G401.6 (cell line): ENCODE results near the gene ITM2B.

Source experiments
- FAIRE-seq: peaks from 2 replicates; lab custom pipeline; 2012; peaks lifted over from hg19 to GRCh38; lab: Jason Lieb, UNC

ITM2B gene

DNA sequence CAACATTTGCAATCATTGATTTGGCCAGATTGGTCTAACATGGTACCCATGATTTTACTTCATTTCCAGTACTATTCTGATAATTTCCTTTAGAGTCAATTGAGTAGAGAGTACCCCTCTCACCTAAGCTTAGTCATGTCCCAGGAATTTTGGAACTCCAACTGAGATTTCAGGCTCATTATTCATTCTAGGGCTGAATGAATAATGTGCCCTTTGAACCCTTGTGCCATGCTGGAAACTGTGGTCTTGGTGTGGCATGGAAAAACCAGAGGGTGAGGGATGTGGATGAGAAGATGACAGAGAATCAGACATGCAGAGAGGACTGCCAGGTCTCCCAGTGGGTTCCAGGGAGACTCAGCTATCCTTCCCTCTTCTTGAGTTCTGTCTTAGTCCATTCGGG, 30.2 kb downstream of the ITM2B start:
- no peak for FAIRE-seq

DNA sequence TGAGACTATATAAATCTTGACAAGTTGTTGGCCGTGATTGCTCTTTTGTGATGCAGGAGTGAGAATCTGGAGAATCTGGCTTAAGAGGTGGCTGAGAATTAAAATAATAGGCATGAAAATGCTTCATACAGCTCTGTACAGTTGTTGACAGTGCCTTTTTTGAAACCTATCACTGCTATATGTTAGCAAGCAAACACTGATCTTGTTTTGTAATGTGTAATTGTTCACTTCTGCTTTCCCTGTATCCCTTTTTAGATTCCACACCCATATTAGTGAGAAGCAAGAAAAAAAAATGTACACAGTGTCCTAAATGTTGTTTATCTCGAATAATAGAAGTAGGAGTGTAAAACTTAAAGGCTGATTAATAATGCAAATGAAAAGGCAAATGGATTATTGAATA, 31.1 kb downstream of the ITM2B start:
- FAIRE-seq: no peak

DNA sequence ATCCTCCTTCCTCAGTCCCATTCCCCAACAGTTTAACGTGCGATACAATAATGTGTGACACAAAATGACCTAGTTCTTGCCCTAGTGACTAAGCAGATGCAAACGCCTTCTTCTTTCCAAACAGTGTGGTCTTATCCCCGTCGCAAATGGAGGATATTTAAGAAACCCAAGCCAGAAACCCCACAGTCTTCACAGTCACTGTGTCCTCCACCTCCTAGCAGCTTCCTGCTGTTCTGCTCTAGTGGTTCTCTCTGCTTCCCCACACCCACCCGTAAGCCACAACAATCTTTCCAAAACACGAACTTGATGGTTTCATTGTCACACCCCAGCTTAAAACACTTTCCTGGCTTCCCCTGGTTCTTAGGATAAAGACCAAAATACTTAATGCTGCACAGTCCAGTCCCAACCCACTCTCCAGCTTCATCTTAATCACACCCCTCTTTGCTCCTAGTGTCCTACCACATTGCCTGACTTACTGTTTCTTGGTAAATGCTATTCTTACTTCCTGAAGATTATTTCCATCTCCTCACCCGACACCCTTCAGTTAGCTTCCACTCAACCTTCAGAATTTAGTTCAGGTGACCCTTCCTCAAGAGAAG, 32.3 kb downstream of the ITM2B start:
- no peak for FAIRE-seq

DNA sequence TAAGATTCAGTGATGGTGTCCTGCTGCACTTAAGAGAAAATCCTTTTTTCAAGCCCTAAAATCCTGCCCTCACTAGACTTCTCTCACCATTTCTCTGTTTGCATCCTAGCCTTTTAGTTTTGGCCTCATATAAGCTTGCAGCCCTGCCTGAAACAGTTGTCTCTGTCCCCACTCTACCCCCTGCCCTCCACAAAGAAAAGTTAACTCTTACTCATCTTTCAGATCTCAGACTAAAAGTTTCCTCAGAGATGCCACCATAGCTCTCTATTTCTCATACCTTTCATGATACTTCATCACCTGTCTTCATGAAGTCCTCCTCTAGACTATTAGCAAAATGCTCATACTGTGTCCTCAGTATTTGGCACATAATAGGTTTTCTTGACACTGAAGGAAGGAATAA, 33.1 kb downstream of the ITM2B start:
- FAIRE-seq: no peak

DNA sequence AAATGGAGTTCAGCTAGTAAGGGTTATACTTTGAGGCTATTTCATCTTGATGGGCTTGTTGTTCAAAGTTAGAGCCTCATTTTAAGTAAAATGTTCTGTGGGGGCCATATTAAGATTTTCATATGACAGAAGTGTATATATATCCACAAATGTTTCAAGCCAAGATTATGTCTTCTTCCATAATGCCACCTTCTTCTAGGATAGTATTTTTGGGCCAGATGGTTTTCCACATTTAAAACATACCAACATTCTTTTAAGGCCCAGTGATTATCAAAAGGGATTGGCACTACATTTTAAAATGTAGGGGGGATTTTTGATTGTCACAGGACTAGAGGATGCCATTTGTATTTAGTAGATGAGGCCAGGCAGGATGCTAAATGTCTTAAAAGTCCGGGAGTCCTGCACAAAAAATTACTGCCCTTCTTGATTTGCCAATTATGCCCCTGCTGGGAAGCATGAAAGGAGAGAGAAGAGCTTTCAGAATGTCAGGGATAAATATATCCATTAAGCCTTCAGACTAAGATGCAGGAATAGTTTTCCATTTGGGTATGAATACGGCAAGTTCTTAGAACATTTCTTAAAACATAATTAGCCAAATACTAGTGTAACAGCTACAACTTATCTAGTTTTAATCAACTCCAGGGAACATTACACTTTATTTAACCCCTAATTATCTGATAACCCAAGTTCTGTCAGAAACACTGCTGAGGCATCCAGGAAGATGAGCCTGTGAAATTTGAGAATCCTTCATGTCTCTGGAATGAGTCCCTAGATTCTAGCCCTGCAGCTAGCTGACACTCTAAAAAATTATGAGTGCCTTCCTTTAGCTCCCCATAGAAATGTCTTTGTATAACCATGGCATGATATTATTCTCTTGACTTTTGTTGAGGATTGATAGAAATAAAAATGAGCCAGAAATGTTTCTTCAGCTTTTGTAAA, 34.0 kb downstream of the ITM2B start:
- no peak for FAIRE-seq

DNA sequence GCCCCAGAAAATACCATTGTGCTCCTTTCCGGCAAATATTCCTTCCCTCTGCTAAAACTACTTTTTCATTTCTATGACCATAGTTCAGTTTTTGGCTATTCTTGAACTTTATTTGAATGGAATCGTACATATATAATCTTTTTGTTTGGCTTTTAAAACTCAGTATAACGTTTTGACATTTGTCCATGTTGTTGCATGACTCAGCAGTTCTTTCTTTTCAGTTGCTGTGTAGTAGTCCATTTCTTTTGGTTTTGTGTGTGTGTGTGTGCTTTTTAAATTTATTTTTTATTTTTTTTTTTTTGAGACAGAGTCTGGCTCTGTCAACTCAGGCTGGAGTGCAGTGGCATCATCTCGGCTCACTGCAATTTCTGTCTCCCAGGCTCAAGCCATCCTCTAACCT, 35.0 kb downstream of the ITM2B start:
- FAIRE-seq: no peak

DNA sequence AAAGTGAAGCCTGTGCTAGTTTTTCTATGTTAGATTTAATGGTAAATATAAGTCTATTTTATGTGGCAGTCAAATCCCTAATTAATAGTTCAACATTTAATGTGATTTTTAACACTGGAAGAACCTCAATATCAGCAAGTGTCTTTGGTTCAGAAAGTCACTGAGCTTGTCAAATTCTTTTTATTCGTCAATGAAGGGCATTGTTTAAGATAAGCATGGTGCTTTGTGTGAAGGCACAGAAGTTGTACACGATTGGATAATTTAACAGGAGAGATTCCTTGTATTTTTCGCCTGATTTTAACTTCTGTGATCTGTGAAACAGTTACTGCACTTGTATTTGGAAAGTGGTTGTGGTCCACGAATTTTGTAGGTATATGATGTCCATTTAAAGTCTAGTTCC, 40.3 kb downstream of the ITM2B start:
- no peak for FAIRE-seq

DNA sequence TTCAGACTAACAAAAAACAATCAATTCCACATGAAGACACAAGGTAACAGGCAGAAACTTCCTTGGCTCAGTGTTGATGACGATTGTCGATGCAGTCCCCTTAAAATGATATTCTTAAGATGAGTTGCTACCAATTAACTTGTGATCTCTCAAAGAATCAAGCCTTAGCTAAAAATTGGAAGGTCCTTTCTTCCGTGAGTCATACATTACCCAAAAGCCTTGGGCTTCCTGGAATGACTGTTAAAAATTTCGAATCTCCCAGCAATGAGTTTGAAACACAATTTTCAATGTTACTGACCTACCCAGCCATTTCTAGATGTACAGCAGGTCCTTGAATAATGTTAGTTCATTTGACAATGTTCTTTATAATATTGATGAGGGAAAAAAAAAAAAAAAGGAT, 42.5 kb downstream of the ITM2B start:
- FAIRE-seq: no peak

DNA sequence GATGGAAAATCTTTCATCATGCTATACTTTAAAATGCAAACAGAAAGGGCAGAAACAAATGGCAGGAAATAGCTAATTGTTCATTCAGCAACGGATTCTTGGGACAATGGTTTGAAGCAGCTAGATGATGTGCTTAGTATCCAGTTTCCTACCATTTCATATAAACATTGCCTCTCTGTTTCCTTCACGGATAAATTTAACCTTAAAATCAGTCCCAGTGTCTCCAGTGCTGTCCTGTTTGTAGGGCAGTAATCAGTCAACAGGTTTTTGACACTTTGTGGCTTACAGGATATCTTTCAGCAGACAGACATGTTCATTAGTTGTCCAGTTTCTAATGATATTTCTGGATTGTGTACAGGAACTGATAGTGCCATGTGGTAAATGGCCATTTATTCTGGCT, 45.8 kb downstream of the ITM2B start:
- FAIRE-seq: no peak

DNA sequence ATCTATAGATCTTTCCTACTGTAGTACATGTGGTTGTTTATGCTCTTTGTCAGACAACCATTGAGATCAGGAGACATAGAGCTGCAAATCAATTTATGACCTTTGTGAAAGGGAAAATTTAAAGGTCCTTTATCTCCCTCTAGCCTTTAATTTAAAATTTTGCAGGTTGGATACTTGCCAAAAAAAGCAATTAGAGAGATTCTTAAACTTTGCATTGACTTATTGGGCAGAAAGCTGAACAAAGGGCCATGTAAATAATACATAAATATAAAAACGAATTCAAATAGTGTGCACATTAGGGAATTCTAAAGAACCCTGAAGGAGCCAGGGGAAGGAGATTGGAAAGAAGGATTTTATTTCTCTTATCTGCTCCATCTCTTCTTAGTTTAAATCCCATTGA, 48.5 kb downstream of the ITM2B start:
- no peak for FAIRE-seq

DNA sequence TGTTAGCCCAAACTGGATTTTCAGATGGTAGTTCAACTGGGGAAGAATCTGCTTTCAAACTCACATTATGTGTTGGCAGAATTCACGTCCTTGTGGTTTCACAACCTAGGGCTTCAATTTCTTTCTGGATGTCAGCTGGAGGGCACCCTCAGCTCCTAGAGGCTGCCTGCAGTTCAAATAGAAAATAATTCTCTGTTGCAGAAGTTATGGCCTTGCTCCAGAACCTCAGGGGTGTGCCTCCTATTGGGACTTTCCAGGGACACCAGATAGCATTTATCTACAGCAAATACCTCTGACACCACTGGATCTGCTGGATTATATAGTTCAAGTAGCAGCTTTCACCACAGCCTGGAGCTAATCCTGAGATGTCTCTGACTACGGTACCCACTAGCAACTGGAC, 58.7 kb downstream of the ITM2B start:
- no peak for FAIRE-seq

DNA sequence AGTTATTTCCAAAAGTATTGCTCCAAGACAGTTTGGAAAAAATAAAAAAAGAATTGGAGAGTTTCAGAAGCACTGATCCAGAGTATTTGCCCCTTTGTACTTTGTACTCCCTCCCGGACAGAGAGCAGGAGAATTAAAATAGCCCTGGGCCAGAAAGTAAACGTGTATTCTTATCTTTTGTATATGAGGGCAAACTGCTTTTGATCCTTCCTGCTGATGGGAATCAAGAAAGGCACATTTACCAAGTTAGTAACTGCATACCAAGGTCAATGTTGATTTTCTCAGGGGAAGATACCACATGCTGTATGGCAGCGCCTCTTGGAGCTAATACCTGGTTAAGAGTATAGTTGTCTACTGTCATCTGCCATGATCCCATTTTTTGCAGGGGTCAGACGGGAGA, 59.6 kb downstream of the ITM2B start:
- no peak for FAIRE-seq

DNA sequence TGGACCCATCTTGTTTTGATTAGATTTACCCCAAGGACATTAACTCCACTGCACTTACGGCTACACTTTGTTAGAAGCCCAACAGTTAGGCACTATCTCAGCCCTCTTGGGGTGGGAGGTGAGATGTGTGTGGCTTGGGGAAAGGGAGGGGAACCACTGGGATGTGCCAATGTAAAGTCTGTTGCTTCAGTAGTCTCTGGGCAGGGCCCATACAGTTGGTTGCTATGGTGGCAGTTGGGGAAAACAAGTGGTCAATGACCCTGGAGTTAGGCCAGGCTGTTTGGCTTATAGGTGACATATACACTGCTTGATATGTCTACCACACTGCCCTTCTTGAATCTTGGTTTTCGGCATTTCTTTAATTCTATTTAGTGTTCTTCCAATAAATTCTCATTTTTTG, 61.6 kb downstream of the ITM2B start:
- no peak for FAIRE-seq

DNA sequence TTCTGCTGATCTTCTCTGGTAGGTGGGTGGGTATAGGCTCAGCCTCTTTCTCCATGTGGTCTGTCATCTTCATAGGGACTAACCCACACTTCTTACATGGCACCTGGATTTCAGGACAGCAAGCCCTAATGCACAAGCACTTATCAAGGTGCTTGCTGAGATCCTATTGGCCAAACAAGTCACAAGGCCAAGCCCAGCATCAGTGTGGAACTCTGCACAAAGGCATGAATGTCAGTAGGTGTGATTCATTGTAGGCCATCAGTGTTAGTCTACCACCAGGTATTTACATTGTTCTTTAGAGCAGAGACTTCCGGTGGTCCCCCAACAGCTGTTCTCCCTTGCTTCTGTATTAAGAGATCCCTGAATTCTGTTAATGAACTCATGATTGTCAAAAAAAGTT, 62.3 kb downstream of the ITM2B start:
- FAIRE-seq: no peak

DNA sequence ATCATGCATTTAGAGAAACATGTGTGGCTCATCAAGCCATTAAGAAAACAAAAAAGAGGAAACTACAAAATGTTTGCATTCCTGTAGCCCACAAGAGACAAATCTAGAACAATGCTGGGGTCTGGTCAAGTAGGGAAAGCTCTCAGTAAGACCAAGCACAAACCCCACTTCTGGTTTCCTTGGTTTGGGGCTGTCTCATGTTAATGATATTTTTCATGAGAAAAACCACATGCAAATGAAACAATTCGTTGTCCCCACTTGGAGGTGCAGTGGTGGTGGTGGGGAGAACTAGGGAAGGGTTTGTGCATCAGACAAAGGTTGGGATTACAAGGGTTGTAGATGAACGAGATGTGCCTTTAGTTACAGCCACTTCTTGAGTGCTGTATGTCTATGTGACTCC, 63.5 kb downstream of the ITM2B start:
- no peak for FAIRE-seq

DNA sequence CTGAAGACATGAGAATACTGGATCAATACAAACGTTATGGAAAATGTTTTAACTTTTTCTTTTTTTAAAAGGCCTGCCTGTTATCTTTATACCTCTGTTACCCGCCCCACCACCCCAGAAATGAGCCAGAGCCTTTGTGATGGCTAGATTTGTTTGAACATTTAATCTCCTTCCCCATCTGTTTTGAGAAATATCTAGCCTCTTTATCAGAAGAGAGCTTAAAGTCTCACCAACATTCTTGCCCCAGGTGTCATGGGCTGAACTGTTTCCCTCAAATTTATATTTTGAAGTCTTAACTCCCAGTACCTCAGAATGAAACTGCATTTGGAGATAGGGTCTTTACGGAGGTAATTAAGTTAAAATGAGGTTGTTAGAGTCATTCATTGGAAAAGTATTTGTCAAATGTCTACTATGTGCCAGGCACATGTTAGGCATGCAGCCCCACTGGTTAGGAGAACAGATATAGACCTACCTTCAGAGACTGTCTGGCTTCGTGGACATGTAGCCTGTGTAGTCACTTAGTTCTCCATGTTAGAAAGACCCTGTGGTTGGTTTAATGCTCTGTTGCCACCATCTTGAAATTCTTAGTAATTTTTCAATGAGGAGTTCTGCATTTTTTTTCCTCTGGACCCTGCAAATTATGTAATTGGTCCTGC, 64.3 kb downstream of the ITM2B start:
- FAIRE-seq: no peak

DNA sequence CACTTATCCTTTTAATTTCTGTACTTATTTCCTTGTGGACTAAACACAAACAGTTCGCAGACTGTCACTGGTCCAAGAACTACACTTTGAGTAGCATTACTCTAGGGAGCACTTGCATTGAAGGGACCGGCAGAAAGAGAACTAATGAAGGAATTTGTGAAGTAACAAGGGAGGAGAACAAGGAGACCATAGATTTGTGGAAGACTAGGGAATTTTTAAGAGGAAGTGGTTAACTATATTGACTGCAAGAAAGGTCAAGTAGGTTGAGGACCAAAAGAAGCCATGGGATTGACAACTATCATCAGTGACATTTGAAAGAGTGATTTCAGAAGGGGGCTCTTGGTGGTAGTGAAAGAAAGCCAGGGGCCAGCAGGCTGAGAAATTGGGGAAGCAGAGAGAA, 66.6 kb downstream of the ITM2B start:
- no peak for FAIRE-seq

DNA sequence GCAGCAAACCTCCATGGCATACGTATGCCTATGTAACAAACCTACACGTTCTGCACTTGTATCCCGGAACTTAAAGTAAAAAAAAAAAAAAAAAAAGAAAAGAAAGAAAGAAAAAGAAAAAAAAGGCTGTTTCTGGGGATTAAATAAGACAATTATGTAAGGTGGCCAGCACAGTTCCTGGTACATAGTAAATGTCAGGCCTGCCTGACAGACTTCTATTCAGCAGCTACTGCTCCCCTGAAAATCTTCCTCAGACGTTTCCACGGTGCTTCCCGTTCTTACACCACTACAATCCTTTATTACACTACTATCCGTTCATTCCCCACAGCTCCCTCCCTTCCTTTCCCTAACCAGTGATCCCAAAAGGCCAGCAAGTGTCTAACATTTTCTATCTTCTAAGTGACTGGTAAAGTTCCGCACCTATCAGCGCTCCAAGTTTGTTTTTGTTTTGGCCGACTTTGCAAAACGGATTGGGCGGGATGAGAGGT, 69.9 kb downstream of the ITM2B start:
- FAIRE-seq: no peak

DNA sequence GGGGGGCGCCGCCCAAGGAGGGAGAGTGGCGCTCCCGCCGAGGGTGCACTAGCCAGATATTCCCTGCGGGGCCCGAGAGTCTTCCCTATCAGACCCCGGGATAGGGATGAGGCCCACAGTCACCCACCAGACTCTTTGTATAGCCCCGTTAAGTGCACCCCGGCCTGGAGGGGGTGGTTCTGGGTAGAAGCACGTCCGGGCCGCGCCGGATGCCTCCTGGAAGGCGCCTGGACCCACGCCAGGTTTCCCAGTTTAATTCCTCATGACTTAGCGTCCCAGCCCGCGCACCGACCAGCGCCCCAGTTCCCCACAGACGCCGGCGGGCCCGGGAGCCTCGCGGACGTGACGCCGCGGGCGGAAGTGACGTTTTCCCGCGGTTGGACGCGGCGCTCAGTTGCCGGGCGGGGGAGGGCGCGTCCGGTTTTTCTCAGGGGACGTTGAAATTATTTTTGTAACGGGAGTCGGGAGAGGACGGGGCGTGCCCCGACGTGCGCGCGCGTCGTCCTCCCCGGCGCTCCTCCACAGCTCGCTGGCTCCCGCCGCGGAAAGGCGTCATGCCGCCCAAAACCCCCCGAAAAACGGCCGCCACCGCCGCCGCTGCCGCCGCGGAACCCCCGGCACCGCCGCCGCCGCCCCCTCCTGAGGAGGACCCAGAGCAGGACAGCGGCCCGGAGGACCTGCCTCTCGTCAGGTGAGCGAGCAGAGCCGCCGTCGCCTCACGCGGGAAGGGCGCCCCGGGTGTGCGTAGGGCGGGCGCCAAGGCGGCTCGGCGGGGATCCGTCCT, 70.5 kb downstream of the ITM2B start, which contains the start of gene RB1:
TSS of gene RB1 (plus strand) at position 393 of the 784 bp plus-strand sequence. CDS start at position 555, 162 bp downstream.
- FAIRE-seq: no peak

DNA sequence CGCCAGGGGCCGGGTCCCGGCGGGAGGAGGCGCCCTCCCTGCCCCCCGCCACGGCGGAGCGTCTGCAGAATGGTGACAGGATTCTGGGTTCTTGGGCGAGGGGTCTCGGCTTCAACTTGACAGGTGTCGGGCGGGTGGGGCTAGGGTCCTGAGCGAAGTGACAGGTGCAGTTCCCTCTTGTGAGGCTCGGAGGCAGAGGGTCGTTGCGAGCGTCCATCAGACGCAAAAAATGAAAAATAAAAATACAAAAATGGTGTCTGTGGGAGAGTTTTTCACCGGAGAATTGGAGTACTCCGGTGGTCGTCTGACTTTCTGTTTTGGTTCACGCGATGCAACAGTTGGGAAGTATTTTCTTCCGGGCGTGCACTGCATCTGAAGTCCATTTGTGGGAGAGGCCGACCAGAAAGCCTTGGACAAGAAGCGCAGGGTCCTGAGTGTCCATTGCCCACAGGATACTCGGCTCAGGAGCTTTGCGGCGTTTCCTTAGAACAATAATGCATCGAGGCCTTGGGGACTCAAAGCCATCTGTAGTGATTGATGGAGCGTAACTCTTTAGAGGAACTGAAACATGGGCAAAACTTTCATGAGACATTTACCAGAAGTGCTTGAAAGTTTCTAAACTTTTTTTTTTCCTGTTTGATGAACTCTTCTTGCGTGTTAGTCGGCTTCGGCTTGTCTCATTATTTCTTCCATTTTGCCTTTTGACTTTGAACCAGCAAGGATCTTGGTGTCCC, 71.3 kb downstream of the ITM2B start:
- no peak for FAIRE-seq

DNA sequence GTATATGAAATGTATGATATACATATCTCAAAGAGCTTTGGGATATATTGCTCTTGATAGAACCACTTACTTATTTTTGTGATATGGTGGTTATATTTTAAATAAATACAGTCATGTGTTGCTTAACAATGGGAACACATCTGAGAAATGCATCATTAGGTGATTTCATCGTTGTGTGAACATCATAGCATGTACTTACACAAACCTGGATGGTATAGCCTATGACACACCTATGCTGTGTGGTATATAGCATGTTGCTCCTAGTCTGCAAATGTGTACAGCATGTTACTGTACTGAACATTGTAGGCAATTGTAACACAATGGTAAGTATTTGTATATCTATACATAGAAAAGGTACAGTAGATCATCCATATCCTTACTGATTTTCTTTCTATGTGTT, 78.2 kb downstream of the ITM2B start:
- no peak for FAIRE-seq
